Cortex of kidney (tissue), 1 donor: ENCODE data around the gene VPS39.

ENCODE experiments used
- DNase-seq: peaks from one replicate; lab custom pipeline; 2025; lab: John Stamatoyannopoulos, UW

VPS39 gene

GRCh38 chr15:42198516-42198915, 9.6 kb downstream of the VPS39 start:
- DNase-seq: no peak

- no peak for DNase-seq
Measured at GRCh38 chr15:42194513-42194912, 13.6 kb downstream of the VPS39 start.

GRCh38 chr15:42193383-42193782, 14.7 kb downstream of the VPS39 start:
- no peak for DNase-seq

GRCh38 chr15:42191610-42192346, 16.3 kb downstream of the VPS39 start:
- no peak for DNase-seq

- DNase-seq: no peak
Measured at GRCh38 chr15:42190370-42190769, 17.7 kb downstream of the VPS39 start.

- DNase-seq: no peak
Measured at GRCh38 chr15:42185801-42186200, 22.3 kb downstream of the VPS39 start.

- no peak for DNase-seq
Measured at GRCh38 chr15:42184736-42185135, 23.4 kb downstream of the VPS39 start.

GRCh38 chr15:42184296-42184695, 23.8 kb downstream of the VPS39 start:
- no peak for DNase-seq

- no peak for DNase-seq
Measured at GRCh38 chr15:42182961-42183360, 25.1 kb downstream of the VPS39 start.

- no peak for DNase-seq
Measured at GRCh38 chr15:42182328-42182886, 25.7 kb downstream of the VPS39 start.

GRCh38 chr15:42178056-42178455, 30.0 kb downstream of the VPS39 start:
- no peak for DNase-seq

- no peak for DNase-seq
Measured at GRCh38 chr15:42175671-42176070, 32.4 kb downstream of the VPS39 start.

- DNase-seq: no peak
Measured at GRCh38 chr15:42172475-42172874, 35.6 kb downstream of the VPS39 start.

- no peak for DNase-seq
Measured at GRCh38 chr15:42171795-42172194, 36.3 kb downstream of the VPS39 start.

GRCh38 chr15:42171122-42171521, 37.0 kb downstream of the VPS39 start:
- no peak for DNase-seq

GRCh38 chr15:42166225-42166940, 41.7 kb downstream of the VPS39 start:
- DNase-seq: no peak

GRCh38 chr15:42165106-42165505, 43.0 kb downstream of the VPS39 start:
- no peak for DNase-seq

GRCh38 chr15:42163947-42164550, 44.1 kb downstream of the VPS39 start:
- DNase-seq: no peak

GRCh38 chr15:42163291-42163690, 44.8 kb downstream of the VPS39 start:
- DNase-seq: no peak

GRCh38 chr15:42160136-42160535, 48.0 kb downstream of the VPS39 start:
- no peak for DNase-seq

- no peak for DNase-seq
Measured at GRCh38 chr15:42159381-42160015, 48.6 kb downstream of the VPS39 start.

- DNase-seq: no peak
Measured at GRCh38 chr15:42158941-42159340, 49.2 kb downstream of the VPS39 start.
